HG03378 (cell line): Measurements from ENCODE around the gene TRIM6.

ENCODE experiments used
- ATAC-seq: cut with Tn5 transposase; IDR thresholded peaks from one replicate; pipeline ENCODE4 v1.9.1; 2021; ENCODE audit warnings: mild to moderate bottlenecking, moderate library complexity; ENCODE audit not compliant: unreplicated experiment

TRIM6 gene

GRCh38 chr11:5658318-5658717, 61.9 kb downstream of the TRIM6 start:
- no peak for ATAC-seq
